Activated CD4-positive, CD25-positive, alpha-beta regulatory T cell treated with anti-CD3 and anti-CD28 coated beads, Interleukin-2, amount 50 U/mL, for 16 hours (primary cell): ENCODE measurements around the gene CCDC141.
"Not testable (repeated sequence)": the region's sequence is repeated elsewhere in the genome, so short reads cannot be mapped to it uniquely, and the experiment has no call there.

Experiments used
- DNase-seq: peaks from one replicate; pipeline ENCODE4 v3.0.0-alpha.2; 2020; ENCODE audit warnings: low read depth, low spot score

The CCDC141 gene

GRCh38 chr2:179036353-179036905 lies 13.5 kb downstream of the CCDC141 start:
- no peak for DNase-seq

GRCh38 chr2:179031731-179032408 lies 18.1 kb downstream of the CCDC141 start:
- peak; percentile 17 for DNase-seq

GRCh38 chr2:179024445-179024844 lies 25.5 kb downstream of the CCDC141 start:
- no peak for DNase-seq

GRCh38 chr2:179022685-179023084 lies 27.3 kb downstream of the CCDC141 start:
- no peak for DNase-seq

- no peak for DNase-seq
Observed at GRCh38 chr2:179021258-179021657, 28.7 kb downstream of the CCDC141 start.

- peak; percentile 11 for DNase-seq
Observed at GRCh38 chr2:179020156-179020750, 29.7 kb downstream of the CCDC141 start.

GRCh38 chr2:179019260-179019659 lies 30.7 kb downstream of the CCDC141 start:
- no peak for DNase-seq

GRCh38 chr2:179017773-179018357 lies 32.1 kb downstream of the CCDC141 start:
- no peak for DNase-seq

- not testable (repeated sequence) for DNase-seq
Observed at GRCh38 chr2:179014189-179014588, 35.7 kb downstream of the CCDC141 start.

GRCh38 chr2:179005976-179006375 lies 44.0 kb downstream of the CCDC141 start:
- no peak for DNase-seq

GRCh38 chr2:178999476-178999875 lies 50.5 kb downstream of the CCDC141 start:
- no peak for DNase-seq

GRCh38 chr2:178998539-178998938 lies 51.4 kb downstream of the CCDC141 start:
- no peak for DNase-seq

GRCh38 chr2:178997477-178997876 lies 52.5 kb downstream of the CCDC141 start:
- no peak for DNase-seq

GRCh38 chr2:178997067-178997466 lies 52.9 kb downstream of the CCDC141 start:
- DNase-seq = no peak

- DNase-seq = no peak
Observed at GRCh38 chr2:178994264-178994663, 55.7 kb downstream of the CCDC141 start.

- no peak for DNase-seq
Observed at GRCh38 chr2:178993788-178994187, 56.1 kb downstream of the CCDC141 start.

- not testable (repeated sequence) for DNase-seq
Observed at GRCh38 chr2:178992719-178993118, 57.2 kb downstream of the CCDC141 start.

GRCh38 chr2:178990533-178991241 lies 59.2 kb downstream of the CCDC141 start:
- no peak for DNase-seq

- not testable (repeated sequence) for DNase-seq
Observed at GRCh38 chr2:178989424-178989823, 60.5 kb downstream of the CCDC141 start.

GRCh38 chr2:178982652-178983051 lies 67.3 kb downstream of the CCDC141 start:
- DNase-seq = not testable (repeated sequence)

GRCh38 chr2:178980815-178981214 lies 69.1 kb downstream of the CCDC141 start:
- no peak for DNase-seq

GRCh38 chr2:178978667-178979066 lies 71.3 kb downstream of the CCDC141 start:
- no peak for DNase-seq
